ENCODE data around the gene PGC.

DNA sequence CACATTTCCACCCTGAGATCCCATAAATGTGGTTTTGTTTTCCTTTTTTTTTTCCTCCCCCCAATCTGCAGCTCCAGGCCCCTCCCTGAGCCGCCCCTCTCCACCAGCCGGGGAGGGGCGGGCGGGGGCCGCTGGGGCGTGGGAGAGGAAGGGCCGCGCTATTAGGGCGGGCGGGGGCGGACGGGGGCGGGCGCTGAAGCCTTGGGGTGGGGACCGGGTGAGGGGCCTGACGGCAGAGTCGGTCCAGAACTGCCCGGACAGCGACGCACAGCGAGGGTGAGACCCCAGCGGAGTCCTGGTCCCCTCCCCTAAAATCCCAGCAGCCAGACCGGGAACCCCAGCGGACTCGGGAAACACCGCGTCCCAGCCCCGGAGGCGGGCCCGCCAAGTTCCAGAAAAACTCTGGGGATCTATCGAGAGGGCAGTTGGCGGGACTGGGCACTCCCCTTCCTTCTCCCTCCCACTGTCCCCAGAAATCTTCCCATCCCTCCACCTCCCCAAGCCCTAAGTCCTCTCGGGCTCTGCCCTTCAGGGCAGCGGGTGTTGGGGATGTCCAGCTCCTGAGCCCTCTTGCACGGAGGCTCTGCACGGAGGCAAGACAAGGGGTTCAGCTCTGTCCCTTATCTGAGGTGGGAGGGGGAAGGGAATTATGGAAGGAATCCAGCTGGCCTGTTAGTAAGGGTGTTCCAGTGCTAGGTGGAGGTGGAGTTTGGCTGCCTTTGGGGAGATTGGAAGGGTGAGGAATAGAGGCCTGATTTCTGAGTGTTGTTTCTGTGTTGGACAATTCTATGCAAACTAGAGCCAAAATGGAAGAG, 33.6 kb upstream of the PGC start, which contains the start of gene PRICKLE4:
- no peak for TF ChIP-seq CTCF (IDR thresholded peaks at IDR 0.05)
- TF ChIP-seq POLR2AphosphoS5 (IDR thresholded peaks at IDR 0.05), result no peak
